Fibroblast of the aortic adventitia (primary cell): ENCODE data around the gene PLA2G4F. TPM values are rescaled to one million over a fixed set of nuclear protein-coding genes. Genes with fewer than 3 reads are reported as not detected.

Experiments used
- DNase-seq: peaks from one replicate; pipeline ENCODE4 v3.0.0-alpha.2; 2010; ENCODE audit warnings: low read depth
- H3K4me3 ChIP-seq: 2 replicates; pipeline ENCODE4 v1.5.1; 2011; ENCODE audit warnings: low read depth, mild to moderate bottlenecking, control low read depth, low read length, moderate library complexity
- total RNA-seq: library from RNA; depleted of rRNA; stranded (reverse); fragments of >200 nt; gene quantifications from 2 replicates; pipeline ENCODE4 v1.2.3, GENCODE V29; 2012; ENCODE audit warnings: low replicate concordance
- TF ChIP-seq, protein P1 (sequence below): IDR thresholded peaks from 2 replicates; pipeline ENCODE4 v1.5.1; 2011; ENCODE audit warnings: mild to moderate bottlenecking, low read length, control low read depth, inconsistent platforms; ENCODE audit not compliant: insufficient read depth

PLA2G4F gene
- total RNA-seq, 1 donor = not detected

DNA sequence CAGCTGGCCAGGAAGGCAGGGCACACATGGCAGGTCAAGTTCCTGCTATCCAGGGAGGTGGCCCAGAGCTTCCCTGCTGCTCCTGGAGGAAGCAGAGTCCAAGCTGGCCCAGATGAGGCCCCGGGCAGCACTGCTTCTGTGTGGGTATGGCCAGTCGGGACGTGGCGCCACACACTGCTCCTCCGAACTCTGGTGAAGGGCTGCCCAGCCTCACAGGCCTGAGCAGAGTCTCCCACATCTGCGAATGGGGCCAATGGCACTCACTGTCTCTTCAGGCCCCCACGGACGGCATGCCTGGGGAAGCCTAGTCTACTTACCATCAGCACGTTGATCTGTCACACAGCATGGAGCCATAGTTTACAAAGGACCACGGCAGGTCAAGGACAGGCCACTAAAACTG lies 2.5 kb upstream of the PLA2G4F start:
- no peak for DNase-seq
- TF ChIP-seq, protein P1, sequence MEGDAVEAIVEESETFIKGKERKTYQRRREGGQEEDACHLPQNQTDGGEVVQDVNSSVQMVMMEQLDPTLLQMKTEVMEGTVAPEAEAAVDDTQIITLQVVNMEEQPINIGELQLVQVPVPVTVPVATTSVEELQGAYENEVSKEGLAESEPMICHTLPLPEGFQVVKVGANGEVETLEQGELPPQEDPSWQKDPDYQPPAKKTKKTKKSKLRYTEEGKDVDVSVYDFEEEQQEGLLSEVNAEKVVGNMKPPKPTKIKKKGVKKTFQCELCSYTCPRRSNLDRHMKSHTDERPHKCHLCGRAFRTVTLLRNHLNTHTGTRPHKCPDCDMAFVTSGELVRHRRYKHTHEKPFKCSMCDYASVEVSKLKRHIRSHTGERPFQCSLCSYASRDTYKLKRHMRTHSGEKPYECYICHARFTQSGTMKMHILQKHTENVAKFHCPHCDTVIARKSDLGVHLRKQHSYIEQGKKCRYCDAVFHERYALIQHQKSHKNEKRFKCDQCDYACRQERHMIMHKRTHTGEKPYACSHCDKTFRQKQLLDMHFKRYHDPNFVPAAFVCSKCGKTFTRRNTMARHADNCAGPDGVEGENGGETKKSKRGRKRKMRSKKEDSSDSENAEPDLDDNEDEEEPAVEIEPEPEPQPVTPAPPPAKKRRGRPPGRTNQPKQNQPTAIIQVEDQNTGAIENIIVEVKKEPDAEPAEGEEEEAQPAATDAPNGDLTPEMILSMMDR = no peak
- H3K4me3 ChIP-seq = no peak overlapping the region

GRCh38 chr15:42157981-42158765 lies 1.7 kb upstream of the PLA2G4F start:
- DNase-seq = peak; percentile 66

DNA sequence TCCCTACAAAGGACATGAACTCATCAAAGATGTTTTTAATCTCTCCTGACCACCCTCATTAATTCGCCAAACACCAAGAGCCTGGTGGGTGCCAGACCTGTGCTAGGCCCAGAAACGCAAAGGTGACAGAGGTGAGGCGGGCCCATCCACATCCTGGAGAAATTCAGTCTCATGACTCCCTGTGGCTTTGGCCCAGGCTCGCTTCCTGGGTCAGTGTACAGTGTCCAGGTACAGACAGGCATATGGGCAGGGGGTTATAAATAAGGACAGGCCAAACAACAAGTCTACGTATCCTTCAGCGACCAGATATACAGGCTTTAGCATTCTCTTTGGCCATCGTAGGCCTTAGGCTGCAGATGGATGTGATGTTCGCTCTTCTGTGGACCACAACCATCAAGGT lies 945 bp upstream of the PLA2G4F start:
- TF ChIP-seq, protein P1 = no peak
- DNase-seq = no peak
- no peak overlapping the region for H3K4me3 ChIP-seq

More at GRCh38 chr15:42157981-42158765, 1.7 kb upstream of the PLA2G4F start:
- TF ChIP-seq, protein P1 = no peak
- no peak overlapping the region for H3K4me3 ChIP-seq

DNA sequence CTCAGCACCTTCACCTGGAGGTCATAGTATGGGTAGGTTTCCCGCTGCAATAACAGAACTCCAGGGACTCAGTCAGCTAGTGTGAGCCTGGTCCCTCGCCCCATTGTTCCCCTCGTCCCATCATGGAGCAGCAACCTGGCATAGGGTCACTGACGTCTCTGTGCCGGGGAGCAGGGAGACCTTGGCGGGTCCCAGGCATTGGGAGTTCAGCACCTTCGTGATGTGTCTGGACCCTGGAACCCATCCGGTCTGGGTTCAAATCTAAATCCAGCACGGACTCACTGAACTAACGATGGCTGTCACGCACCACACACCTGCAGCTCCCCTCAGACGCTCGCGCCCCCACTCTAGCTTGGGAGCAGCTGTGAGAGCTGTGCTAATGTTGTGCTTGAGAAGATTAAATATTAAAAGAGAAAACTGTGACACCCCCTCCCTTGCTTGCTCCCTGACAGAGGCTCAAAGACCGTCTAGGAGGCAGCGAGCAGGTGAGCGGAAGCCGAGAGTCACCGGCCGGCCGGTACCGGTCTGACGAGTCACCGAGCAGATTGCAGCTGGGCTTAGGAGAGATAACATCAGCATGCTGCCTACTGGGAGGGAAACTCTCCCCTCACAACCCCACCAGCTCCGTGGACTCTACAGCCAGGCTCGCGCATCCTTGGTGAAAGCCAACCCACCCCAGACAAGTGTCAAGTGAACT lies 742 bp downstream of the PLA2G4F start:
- no peak for DNase-seq
- TF ChIP-seq, protein P1 = no peak
- H3K4me3 ChIP-seq = no peak overlapping the region

- H3K4me3 ChIP-seq = no peak overlapping the region
- TF ChIP-seq, protein P1 = no peak
- DNase-seq = no peak
These were observed 1.5 kb downstream of the PLA2G4F start for GRCh38 chr15:42154956-42155355.

DNA sequence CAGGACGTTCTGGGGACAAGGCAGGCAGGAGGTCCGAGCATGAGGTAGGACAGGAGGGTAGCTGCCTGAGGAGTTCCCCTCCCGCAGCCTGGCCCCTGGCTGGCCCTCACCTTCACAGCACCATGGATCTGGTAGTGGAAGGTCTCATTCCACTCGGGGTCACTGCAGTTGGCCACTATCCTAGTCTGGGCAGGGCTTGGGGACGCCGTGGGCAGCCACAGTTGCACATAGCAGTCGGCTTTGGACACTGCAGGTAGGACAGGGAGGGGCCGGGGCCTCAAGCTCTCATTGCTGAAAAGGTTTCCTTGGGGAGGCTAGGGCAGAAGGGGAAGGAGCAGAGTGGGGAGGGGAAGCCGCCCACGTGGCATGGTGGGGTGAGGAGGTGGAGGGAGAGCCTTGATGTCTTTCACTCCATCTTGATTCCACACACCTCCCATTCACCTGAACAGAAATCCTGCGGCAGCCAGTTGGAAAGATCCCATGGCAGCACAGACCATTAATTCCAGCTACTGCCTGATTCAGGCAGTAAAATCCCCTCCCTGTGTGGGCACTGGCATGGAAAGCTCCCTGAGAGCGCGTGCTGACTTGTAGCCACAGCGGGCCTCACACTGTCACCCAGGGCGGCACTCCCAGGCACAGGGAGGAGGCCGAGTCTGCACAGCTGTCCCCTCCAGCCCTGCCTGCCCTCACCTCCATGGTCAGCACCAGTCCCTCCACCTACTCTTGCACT lies 2.1 kb downstream of the PLA2G4F start:
- no peak for DNase-seq
- TF ChIP-seq, protein P1 = no peak
- no peak overlapping the region for H3K4me3 ChIP-seq
